GM12864 (cell line): ENCODE data around the gene RGR.
A peak's percentile ranks its signal among the peaks of the same experiment; 100 is the strongest.

Source experiments
- DNase-seq: peaks from one replicate; pipeline ENCODE4 v3.0.0-alpha.2; 2011; ENCODE audit warnings: low read depth
- H3K4me3 ChIP-seq: 2 replicates; pipeline ENCODE4 v1.5.1; 2011; ENCODE audit warnings: mild to moderate bottlenecking, low read depth, low read length, control low read depth
- TF ChIP-seq, protein P1 (sequence below): IDR thresholded peaks from 2 replicates; pipeline ENCODE4 v1.5.1; 2011; ENCODE audit warnings: low read depth, mild to moderate bottlenecking, moderate library complexity, low read length, control low read depth, inconsistent platforms; ENCODE audit errors: missing control alignments

The RGR gene

DNA sequence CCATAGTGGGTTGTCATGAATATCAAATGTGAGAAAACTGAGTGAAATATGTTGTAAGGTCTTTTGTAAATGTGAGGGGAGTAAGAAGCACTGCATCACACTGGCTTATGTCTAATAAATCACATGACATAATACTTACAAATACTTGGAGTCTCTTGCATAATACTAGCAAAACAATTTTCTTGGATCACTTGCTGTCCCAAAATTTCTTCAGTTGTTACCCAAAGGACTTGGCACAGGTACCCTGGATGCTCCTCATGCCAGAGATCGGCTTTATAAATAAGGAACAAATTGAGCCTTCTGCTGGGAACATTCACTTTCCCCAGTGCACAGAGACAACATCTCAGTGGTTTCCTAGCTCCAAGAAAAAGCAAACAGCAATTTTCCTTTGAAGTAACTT, 14.5 kb upstream of the RGR start:
- DNase-seq, result no peak
- TF ChIP-seq, protein P1, sequence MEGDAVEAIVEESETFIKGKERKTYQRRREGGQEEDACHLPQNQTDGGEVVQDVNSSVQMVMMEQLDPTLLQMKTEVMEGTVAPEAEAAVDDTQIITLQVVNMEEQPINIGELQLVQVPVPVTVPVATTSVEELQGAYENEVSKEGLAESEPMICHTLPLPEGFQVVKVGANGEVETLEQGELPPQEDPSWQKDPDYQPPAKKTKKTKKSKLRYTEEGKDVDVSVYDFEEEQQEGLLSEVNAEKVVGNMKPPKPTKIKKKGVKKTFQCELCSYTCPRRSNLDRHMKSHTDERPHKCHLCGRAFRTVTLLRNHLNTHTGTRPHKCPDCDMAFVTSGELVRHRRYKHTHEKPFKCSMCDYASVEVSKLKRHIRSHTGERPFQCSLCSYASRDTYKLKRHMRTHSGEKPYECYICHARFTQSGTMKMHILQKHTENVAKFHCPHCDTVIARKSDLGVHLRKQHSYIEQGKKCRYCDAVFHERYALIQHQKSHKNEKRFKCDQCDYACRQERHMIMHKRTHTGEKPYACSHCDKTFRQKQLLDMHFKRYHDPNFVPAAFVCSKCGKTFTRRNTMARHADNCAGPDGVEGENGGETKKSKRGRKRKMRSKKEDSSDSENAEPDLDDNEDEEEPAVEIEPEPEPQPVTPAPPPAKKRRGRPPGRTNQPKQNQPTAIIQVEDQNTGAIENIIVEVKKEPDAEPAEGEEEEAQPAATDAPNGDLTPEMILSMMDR, result no peak
- no peak overlapping the region for H3K4me3 ChIP-seq

DNA sequence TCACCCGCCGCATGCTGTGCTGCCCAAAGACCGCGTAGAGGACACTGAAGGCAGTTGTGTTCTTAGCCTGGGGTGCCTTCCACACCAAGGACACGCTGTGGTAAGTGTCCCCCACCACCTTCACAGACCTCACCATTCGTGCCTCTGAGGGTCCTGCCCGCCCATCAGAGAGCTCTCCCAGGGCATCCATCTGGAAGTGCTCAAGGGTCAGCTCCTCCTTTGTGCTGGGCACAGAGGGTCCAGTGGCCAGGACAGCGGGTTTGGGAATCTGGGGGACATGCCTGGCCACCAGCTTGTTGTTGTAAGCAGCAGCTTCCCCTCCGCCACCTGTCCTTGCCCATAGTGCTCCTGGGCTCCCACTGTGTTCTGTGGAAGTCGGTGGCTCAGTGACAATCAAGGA, 12.5 kb upstream of the RGR start:
- H3K4me3 ChIP-seq, result no peak overlapping the region
- TF ChIP-seq, protein P1, result no peak
- DNase-seq, result no peak

DNA sequence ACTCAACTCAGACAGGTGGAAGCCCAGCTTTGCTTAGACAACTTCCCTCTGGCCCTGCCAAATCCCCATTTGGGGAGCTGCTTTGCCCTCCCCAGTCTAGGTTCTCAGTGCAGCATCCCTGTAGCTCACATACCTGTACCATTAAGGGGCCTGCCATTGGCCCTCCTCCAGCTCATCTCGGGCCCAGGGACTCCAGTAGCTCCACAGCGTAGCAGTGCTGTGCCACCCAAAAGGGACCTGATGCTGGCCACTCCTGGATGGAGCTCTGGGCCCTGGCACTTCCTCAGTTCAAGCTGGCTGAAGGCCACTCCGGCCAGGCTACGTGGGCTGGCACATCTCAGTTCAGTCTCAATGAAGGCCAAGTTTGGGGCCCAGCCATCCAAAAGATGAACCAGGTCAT, 10.9 kb upstream of the RGR start:
- TF ChIP-seq, protein P1, result no peak
- no peak for DNase-seq
- no peak overlapping the region for H3K4me3 ChIP-seq

DNA sequence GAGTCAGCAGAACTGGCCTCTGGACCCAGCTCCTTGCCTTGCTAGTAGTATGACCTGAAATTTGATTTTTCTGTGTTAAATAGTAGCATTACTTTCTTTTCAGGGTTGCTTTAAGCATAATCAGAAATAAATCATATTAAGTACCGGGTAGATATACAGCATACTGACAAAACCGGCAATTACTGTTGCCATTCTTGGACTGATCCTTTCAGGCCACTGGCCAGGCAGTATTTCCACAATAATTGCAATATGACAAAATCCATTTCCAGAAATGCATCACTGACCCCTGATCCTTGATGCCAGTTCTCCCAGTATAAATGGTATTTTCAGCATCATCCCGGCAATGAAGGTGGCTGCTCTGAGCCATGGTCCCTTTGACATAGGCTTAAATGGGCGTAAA, 10.4 kb upstream of the RGR start:
- no peak for DNase-seq
- TF ChIP-seq, protein P1, result no peak

DNA sequence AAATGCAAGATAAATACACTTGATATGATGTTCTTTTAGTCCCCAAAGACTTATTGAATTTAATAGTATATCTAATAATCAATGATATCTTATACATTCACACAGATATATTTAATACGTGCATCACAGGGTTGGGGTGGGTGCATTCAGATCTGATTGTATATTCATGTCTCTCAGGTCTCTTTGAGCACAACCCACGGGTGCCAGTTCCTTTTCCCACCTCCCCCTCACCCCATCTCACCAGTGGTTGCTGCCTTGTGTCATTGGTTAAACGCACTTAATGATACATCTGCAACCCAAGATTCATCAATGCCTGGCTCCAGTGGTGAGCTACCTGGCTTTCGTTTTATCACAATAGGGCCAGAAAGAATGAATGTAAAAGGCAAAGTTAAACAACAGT, 9.8 kb upstream of the RGR start:
- no peak overlapping the region for H3K4me3 ChIP-seq
- DNase-seq, result no peak
- TF ChIP-seq, protein P1, result no peak

More for the DNA sequence above, 10.4 kb upstream of the RGR start:
- H3K4me3 ChIP-seq, result no peak overlapping the region

DNA sequence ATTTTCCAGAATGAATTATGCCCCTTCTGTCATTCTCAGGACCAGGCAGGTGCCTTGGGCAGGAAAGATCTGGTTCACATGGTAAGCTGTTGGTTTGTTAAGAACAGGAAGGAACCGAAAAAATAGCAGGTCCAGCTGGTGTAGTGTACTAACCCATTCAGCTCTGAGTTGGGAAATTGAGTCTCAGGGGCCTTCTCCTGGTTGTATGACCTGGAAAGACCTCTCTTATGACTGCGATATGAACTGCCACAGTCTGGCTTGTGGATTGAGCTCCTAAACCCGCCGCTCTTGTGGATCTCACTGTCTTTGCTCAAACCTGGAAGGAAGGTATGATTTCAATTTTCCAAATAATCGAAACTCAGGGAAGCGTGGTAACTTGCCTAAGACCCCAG, 8.1 kb upstream of the RGR start:
- DNase-seq, result no peak
- TF ChIP-seq, protein P1, result no peak
- H3K4me3 ChIP-seq, result no peak overlapping the region

DNA sequence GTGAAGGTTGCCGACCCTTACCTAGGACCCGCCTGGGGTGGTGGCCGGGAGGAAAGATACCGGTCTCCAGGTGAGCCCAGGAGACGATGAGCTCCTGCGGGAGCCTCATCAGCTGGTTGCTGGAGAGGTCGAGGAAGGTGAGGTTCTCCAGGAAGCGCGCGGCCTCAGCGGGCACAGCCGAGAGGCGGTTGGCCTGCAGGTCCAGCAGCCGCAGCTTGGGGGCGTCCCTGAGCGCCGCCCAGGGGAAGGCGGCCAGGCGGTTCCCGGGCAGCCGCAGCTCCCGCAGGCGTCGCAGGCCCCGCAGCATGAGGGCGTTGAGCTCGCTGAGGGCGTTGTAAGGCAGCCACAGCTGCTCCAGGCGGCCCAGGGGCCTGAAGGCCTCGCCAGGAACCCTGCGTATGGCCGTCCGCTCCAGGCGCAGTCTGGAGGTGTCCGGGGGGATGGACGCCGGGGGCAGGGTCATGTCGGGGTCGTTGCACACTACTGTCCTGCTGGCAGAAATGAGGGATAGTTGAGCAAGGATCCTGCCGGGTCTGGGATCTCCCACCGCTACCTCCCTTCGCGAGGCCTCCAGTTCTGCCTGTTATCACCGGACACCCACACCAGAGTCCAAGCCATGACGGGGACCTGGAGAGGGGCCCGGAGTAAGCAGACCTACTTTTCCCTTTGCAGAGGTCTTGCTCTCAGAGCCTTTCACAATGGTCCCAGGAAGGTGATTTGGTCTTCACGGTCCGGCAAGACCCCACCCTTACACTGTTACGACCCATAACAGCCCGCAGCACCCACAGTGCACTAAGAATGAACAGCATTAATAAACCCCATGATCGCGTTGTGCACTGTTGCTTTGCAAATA, 7.4 kb upstream of the RGR start:
- no peak for DNase-seq
- no peak overlapping the region for H3K4me3 ChIP-seq

More for the DNA sequence above, 7.4 kb upstream of the RGR start:
- TF ChIP-seq, protein P1, result peak; percentile 27
